Activated CD8-positive, alpha-beta memory T cell treated with anti-CD3 and anti-CD28 coated beads, Interleukin-2, amount 50 U/mL, for 1 hour (primary cell): ENCODE results near the gene ZNRF1.

Experiments
- DNase-seq: peaks from one replicate; pipeline ENCODE4 v3.0.0-alpha.2; 2020; ENCODE audit errors: extremely low read depth

ZNRF1 gene

GRCh38 chr16:75061669-75062068 is 62.8 kb downstream of the ZNRF1 start:
- no peak for DNase-seq

GRCh38 chr16:75062135-75062975 is 63.5 kb downstream of the ZNRF1 start:
- no peak for DNase-seq

GRCh38 chr16:75062976-75063346 is 64.1 kb downstream of the ZNRF1 start:
- no peak for DNase-seq

DNA sequence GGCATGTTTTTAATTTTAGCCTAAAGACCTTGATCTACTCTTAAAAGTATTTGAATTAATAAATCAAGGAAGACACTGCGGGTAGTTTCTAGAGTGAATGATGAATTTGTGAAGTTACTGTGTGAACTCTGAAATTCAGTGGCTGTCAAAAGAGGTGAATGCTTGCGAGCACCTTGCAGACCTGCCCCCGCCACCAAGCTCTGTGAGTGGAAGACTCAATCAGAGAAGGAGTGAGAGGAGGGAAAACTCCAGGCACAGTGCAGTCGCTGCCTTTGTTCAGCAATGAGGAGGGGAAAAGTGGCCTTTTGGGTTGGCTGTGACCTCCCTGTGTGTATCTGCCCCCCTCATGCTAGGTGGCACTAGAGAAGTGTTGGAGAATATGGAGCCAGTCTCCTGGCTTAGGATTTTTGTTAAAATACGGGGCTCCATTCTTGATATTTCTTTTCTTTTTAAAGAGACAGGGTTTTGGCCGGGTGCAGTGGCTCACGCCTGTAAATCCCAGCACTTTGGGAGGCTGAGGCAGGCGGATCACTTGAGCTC is 64.8 kb downstream of the ZNRF1 start:
- no peak for DNase-seq

DNA sequence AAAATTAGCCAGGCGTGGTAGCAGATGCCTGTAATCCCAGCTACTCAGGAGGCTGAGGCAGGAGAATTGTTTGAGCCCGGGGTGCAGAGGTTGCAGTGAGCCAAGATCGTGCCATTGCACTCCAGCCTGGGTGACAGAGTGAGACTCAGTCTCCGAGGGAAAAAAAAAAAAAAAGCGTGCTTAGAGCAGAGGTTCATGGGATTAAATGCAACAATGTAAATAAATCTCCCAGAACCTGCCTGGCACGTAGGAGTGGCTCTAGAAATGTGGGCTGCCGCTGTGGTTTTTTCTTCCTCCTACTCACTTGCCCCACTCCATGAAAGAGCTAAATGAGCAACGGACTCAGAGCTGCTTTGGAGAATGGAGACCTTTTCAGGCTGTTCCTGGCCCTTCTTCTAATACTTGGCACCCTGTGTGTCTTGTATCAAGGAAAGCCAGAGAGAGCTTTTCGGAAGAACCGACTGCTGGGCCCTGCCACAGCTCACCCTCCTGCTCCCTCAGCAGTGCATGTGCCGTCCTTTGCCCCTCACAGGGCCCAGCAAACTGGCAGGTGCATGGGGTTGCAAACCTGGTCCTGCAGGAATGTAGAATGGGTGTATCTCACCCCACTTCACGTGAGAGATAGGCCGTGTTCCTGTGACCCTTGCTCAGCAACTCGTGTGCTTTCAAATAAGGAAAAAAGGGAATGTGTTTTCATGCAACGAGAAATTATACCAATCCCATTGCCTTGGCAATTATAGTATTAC is 65.8 kb downstream of the ZNRF1 start:
- DNase-seq = no peak

GRCh38 chr16:75065149-75065505 is 66.3 kb downstream of the ZNRF1 start:
- DNase-seq = no peak

- DNase-seq = no peak
Measured at GRCh38 chr16:75065521-75066149, 66.8 kb downstream of the ZNRF1 start.

DNA sequence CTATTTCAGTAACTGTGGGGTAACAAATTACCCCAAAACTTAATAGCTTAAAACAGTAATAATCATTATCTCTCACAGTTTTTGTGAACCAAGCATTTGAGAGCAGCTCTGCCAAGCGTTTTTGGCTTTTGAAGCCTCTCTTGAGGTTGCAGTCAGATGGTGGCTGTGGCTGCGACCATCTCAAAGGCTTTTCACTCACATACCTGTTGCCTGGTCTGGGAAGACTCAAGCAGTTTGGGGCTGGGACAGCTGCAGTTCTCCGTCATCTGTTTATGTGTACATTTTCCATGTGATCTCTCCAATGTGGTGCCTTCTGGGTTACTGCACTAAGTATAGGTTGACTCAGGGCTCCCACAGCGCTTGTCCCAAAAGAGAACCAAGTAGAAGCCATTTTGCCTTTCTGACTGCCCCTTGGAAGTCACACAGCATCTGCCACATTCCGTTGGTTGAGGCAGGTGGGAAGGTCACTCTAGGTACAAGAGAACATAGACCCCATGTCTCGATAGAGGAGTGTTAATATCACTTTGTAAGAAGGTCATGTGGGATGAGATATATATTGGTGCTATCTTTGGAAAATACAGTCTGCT is 68.1 kb downstream of the ZNRF1 start:
- DNase-seq = no peak

DNA sequence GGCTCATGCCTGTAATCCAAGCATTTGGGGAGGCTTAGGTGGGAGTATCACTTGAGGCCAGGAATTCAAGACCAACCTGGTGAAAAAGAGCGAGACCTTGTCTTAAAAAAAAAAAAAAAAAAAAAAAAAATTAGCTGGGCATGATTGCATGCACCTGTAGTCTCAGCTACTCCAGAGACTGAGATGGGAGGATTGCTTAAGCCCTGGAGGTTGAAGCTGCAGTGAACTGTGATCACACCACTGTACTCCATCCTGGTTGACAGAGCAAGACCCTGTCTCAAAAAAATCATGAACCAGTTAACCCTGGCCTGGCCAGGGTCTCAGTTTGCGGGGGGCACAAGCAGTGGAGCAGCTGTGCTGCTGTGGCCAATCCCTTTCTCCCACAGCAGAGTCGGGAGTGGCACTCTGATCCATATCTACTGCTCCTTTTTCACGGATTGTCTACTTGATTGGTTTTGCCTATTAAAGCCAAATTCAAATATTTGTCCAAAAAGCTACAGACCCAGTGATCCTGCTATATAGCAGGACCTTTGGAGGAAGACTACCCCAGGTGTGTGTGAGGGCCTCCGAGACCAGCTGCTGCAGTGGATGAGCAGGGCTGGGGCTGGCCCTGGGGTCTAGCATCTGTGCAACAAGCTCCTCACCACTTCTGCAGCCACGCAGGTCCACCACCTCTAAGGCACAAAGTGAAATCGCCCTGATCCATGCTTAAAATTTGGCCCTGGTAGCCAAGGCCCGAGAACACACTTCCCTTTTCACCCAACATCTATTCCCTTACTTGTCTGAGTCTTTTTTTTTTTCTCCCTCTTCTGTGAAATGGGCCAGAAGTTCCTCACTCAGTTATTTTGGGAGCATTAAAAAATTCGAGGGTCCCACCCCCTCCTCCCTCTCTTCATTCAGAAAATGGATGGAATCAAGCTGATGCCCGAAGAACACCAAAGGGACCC is 69.5 kb downstream of the ZNRF1 start:
- DNase-seq = no peak

DNA sequence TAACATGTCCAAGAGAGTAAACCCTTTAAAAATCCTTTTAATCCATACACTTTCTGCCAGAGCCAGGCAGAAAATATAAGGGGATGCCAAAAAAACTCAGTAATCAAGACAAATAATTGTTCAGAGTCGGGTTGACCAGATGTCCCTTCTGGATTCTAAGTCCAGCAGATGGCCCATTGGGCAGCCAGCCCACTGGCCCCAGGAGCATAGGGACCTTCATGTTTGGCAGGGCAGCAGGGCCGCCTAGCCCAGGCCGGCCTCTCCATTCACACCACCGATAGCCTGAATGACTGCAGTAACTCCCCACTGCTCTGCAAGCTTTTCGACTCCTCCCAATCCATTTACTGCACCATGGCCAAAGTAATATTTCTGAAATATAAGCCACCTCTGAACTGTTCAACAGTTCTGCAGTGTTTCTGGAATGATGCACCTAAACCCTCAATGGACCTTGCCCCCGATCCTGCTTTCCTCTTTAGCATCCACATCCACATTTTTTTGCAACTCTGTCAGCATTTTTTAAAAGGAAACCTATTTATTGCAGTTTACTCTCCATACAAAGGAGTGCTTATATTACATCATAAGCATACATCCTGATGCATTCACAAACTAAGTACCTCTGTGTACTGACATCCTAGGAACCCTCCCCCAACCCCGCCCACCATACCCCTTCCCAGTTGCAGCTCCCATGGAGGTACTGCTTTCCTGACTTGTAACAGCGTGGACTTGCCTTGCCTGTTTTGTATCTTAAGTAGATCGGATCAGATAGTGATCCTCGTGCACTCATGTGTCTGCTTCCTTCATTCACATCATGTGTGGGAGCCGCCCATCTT is 71.4 kb downstream of the ZNRF1 start:
- no peak for DNase-seq

DNA sequence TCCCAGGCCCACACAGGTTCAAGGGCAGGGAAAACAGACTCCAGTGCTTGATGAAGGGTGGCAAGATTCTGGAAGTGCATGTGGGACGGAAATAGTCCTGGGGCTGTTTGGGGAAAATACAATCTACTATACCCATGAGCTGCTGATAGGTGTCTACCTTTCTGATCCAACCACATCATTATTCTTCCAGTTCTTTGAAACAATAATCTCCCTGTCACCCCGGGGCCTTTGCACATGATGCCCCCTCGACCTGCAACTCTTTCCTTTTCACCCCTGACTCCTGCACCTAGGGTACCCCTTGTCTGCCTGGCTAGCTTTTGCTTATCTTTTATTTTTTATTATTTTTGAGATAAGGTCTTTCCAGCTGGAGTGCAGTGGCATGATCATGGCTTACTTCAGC is 72.8 kb downstream of the ZNRF1 start:
- no peak for DNase-seq

DNA sequence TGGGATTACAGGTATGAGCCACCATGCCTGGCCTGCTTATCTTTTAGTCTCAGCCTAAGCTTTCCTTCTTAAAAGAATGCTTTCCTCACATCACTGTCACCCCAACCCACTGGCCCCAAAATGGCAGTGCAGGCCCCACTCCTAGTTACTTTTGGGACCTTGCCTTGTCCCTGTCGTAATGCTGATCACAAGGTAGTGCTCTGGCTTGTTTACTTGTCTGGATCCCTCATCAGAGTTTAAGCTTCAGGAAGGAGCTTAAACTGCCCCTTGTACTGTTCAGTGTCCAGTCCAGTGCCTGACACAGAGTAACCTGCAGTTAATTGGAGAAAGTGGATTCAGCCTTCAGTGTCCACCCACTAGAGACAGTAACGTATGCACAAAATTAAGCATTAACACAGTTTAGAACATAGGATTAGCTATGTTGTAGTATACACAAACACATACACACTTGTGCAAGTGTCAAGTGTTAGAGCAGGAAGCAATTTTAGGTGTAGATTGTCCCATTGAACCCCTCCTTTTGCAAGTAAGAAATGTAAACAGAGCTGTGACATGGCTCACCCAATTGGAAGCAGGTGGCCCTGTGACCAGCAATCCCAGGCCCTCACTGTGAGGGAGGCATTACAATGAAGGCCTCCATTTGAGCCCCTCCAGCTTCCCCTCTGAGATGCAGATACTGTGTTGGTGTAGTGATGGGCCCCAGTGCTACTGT is 73.6 kb downstream of the ZNRF1 start:
- no peak for DNase-seq

- no peak for DNase-seq
Measured at GRCh38 chr16:75073545-75074303, 74.9 kb downstream of the ZNRF1 start.

DNA sequence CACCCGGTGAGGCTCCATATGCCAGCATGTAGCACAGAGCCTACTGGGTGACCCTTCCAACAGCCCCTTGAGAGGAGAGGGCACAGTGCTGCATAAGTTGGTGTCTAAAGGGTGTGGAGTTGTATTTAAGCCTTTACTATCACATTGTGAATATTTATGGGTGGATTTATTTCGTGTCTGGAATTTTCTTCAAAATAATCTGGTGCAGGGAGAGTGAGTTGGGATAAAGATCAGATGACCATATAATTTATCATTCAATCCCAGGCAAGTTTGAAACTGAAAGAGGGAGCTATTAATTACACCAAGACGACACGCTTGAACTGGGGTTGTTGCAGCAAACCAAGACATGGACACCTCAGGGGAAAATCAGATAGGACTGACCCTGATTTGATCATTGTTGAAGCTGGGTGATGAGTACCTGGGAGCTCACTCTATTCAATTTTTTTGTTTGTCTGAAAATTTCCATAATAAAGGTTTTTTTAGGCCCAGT is 75.5 kb downstream of the ZNRF1 start:
- no peak for DNase-seq

DNA sequence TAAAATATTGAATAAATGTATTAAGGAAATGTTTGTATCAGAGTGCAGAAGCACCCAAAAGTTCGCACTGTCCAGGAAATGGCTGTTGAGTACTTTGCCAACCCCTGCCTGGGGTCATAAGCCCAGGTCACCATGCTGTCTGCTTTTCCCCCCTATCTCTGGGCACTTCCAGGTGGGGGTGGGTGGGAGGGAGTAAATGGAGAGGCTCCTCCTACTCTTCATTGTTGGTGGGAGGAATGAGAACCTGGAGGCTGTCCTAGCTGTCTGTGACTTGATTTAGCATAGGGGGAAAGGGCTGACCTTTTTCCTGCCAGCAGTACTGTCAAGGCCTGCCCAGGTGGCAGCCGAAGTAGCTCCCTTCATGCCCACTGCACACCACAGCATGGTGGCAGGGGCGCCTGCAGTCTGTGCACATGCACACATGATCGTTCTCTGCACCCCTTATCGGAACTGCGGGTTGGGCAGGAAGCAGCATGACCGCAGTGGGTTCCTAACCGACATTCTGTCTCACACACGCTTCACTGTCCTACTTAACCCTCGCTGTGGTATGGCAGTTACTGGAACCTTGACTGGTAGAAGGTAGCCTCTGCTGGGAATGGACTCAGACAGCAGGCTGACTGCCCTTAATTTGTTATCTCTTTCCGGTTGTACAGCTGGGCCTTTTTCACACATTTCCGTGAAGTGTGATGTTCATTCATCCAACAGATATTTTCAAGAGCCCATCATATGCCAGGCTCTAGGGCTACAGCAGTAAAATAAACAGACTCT is 76.3 kb downstream of the ZNRF1 start:
- peak; percentile 52 for DNase-seq

DNA sequence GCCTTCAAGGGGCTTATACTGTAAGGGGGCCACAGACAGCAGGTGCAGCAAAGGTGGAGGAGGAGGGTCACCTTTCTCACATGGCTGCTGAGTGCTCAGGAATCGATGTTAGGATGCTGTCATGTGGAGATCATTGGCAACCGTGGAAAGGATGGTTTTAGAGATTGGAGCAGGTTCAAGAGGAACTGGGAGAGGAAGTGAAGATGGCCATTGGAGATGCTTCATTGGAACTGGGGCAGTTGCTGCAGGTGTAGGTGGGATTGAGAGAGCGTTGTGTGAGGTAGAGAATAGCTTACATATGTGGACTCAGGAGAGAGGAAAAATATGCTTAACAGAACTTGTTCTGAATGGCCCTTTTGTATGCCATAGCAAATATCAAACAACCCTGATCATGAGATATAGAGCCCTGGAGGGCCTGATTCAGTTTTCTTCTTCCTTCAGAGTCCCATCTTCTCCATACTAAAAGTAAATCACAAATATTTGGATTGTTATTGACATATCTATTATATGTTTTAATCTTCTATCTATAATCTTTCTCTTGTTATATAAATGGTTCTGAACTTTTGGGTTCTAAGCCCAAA is 77.0 kb downstream of the ZNRF1 start:
- DNase-seq = no peak

GRCh38 chr16:75078886-75079285 is 80.1 kb downstream of the ZNRF1 start:
- DNase-seq = no peak
